Gastrocnemius medialis (tissue), 4 donors: ENCODE data around the gene CYTIP. TPM values are rescaled to one million over a fixed set of nuclear protein-coding genes. Genes with fewer than 3 reads are reported as not detected.

Source experiments
- ATAC-seq, 2 donors: fragments of 150-250 bp; one replicate each; pipeline ENCODE4 v1.9.1; 2016
- DNase-seq, 2 donors: peaks; one replicate each; pipeline ENCODE4 v3.0.0-alpha.2; 2019
- H3K27ac ChIP-seq, 4 donors: fragments of 200-600 bp; sonication (generic); 1 replicate in 1 of 4; 2 replicates in 3 of 4; pipeline ENCODE4 v1.5.1; 2016 to 2018; ENCODE audit warnings: mild to moderate bottlenecking in 2 of 4, moderate library complexity in 1 of 4
- H3K27me3 ChIP-seq, 3 donors: fragments of 200-600 bp; sonication (generic) in 2 of 3; 1 replicate in 1 of 3; 2 replicates in 2 of 3; pipeline versions ENCODE4 v1.5.1 to v1.6.0; 2016 to 2019; ENCODE audit warnings: mild to moderate bottlenecking in 1 of 3, moderate library complexity in 1 of 3
- H3K36me3 ChIP-seq, 2 donors: fragments of 200-600 bp; sonication (generic) in 1 of 2; one replicate each; pipeline ENCODE4 v1.5.1; 2017 to 2018
- H3K4me1 ChIP-seq, 2 donors: fragments of 200-600 bp; sonication (generic) in 1 of 2; one replicate each; pipeline ENCODE4 v1.5.1; 2016 to 2017; ENCODE audit warnings: mild to moderate bottlenecking in 2 of 2
- H3K4me3 ChIP-seq, 4 donors: fragments of 200-600 bp; sonication (generic) in 3 of 4; 1 replicate in 1 of 4; 2 replicates in 3 of 4; pipeline ENCODE4 v1.5.1; 2016 to 2019; ENCODE audit warnings: mild to moderate bottlenecking in 2 of 4
- H3K9me3 ChIP-seq, 3 donors: fragments of 200-600 bp; sonication (generic) in 2 of 3; 1 replicate in 1 of 3; 2 replicates in 2 of 3; pipeline ENCODE4 v1.5.1; 2016 to 2019
- POLR2A ChIP-seq, 2 donors: fragments of 450-650 bp; IDR thresholded peaks; one replicate each; pipeline ENCODE4 v1.6.1; 2017; ENCODE audit warnings: antibody characterized with exemption in 2 of 2, mild to moderate bottlenecking in 2 of 2, moderate library complexity in 2 of 2
- in situ Hi-C, 4 donors: fragments of 200-750 bp; cut with MboI; loops; one replicate each; pipeline versions ENCODE4 v1.15.0 to v1.8.0; 2017; ENCODE audit warnings: low sequenced_read_pairs in 4 of 4
- intact Hi-C: fragments of 100-400 bp; cut with DNase I; formaldehyde crosslinking; loops from one replicate; pipeline ENCODE4 v1.15.1; 2023; ENCODE audit warnings: low total_unique reads
- total RNA-seq, 4 donors: library from RNA; depleted of rRNA; stranded (reverse); fragments of >200 nt; gene quantifications; one replicate each; pipeline versions ENCODE4 v1.1.0 to v1.2.3, GENCODE V29; 2016
- TF ChIP-seq, protein P1 (sequence below), 5 experiments: fragments of 450-650 bp in 3 of 5; fragments of 200-600 bp in 2 of 5; sonication (generic) in 2 of 5; IDR thresholded peaks in 4 of 5; conservative IDR thresholded peaks in 1 of 5; 1 replicate in 4 of 5; 2 replicates in 1 of 5; pipeline ENCODE4 v1.5.1; 2016 to 2019; ENCODE audit warnings: antibody characterized with exemption in 5 of 5, mild to moderate bottlenecking in 3 of 5, moderate library complexity in 3 of 5

CYTIP gene
- total RNA-seq, 4 donors from 2014 or later: 0.19 to 1.9 (median 1.6) TPM

- Histone ChIP-seq H3K4me3 (no peak overlapping the region), H3K27me3 (no peaks in the 10 kb centered on the region), H3K4me1 (no peaks in the 10 kb centered on the region), H3K36me3 (no peaks in the 10 kb centered on the region), H3K27ac (no peak overlapping the region), H3K9me3 (no peaks in the 10 kb centered on the region)
- no peak for ATAC-seq
- intact Hi-C loops (no loop called here), in situ Hi-C loops (no loop called here)
- TF ChIP-seq, protein P1, sequence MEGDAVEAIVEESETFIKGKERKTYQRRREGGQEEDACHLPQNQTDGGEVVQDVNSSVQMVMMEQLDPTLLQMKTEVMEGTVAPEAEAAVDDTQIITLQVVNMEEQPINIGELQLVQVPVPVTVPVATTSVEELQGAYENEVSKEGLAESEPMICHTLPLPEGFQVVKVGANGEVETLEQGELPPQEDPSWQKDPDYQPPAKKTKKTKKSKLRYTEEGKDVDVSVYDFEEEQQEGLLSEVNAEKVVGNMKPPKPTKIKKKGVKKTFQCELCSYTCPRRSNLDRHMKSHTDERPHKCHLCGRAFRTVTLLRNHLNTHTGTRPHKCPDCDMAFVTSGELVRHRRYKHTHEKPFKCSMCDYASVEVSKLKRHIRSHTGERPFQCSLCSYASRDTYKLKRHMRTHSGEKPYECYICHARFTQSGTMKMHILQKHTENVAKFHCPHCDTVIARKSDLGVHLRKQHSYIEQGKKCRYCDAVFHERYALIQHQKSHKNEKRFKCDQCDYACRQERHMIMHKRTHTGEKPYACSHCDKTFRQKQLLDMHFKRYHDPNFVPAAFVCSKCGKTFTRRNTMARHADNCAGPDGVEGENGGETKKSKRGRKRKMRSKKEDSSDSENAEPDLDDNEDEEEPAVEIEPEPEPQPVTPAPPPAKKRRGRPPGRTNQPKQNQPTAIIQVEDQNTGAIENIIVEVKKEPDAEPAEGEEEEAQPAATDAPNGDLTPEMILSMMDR (IDR thresholded peaks at IDR 0.05 in 4 of 5, conservative IDR thresholded peaks at IDR 0.05 in 1 of 5): no peak
- no peak for TF ChIP-seq POLR2A (IDR thresholded peaks at IDR 0.05)
- DNase-seq: no peak
Measured at GRCh38 chr2:157439824-157440186, 4.1 kb downstream of the CYTIP start.

DNA sequence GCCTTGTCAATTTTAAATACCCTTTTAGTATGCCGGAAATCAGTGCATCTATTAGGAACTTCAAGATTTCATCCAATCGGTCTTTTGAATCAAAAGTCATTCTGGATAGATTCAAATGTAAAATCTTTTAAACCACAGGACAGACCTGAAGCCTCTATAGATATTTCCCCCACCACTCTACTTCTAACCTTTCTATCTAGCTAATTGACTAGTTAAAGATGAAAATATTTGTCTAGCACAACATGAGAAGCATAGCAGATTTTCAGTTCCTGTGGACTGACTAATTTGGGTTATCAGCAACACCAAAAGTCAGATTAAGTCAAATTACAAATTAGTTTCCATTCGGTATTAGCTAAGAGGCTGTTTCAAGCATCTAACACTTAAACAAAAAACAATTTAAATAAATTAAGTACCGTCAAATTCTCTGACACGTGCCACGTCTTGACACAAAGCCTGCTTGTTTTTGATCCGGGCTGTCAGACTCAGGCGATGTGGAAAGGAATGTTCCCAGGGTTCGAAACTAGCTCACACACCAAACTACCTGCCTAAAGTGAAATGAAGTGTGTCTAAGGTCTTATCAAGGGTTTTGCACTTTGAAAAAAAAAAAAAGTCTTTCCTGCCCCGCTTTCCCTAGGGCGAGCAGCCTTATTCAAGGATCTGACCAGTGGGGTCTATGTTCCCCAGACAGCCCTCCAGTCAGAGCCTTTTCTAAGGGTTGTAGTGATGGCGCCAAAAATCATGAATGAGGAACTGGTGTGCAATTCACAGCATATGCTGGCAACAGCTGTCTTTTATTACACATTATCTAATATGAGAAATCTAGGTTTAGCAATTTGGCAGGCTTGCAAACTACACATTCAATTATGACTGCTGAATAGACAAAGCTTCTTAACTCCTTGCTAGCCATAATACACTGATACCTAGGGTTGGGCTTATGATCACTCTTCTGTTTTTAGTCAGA, 4.7 kb downstream of the CYTIP start:
- intact Hi-C loops: no loop called here
- Histone ChIP-seq H3K4me3 (no peak overlapping the region), H3K27me3 (no peaks in the 10 kb centered on the region), H3K27ac (no peak overlapping the region), H3K4me1 (no peaks in the 10 kb centered on the region), H3K9me3 (no peaks in the 10 kb centered on the region), H3K36me3 (no peaks in the 10 kb centered on the region)
- in situ Hi-C loops: no loop called here
- TF ChIP-seq, protein P1 (IDR thresholded peaks at IDR 0.05 in 4 of 5, conservative IDR thresholded peaks at IDR 0.05 in 1 of 5): no peak
- TF ChIP-seq POLR2A (IDR thresholded peaks at IDR 0.05): no peak
- DNase-seq (no peak), ATAC-seq (no peak)

- in situ Hi-C loops (no loop called here), intact Hi-C loops (no loop called here)
- no peaks in the 10 kb centered on the region for H3K27me3 ChIP-seq
- ATAC-seq (no peak), DNase-seq (no peak)
- H3K9me3 ChIP-seq: no peaks in the 10 kb centered on the region
- H3K27ac ChIP-seq: no peak overlapping the region
- TF ChIP-seq, protein P1 (IDR thresholded peaks at IDR 0.05 in 4 of 5, conservative IDR thresholded peaks at IDR 0.05 in 1 of 5): no peak
- TF ChIP-seq POLR2A (IDR thresholded peaks at IDR 0.05): no peak
- H3K36me3 ChIP-seq: no peaks in the 10 kb centered on the region
- H3K4me3 ChIP-seq: no peak overlapping the region
- H3K4me1 ChIP-seq: no peaks in the 10 kb centered on the region
Measured at GRCh38 chr2:157433394-157433793, 10.5 kb downstream of the CYTIP start.

GRCh38 chr2:157432475-157433106, 11.3 kb downstream of the CYTIP start:
- DNase-seq: no peak
- Histone ChIP-seq H3K4me3 (no peak overlapping the region), H3K27me3 (no peaks in the 10 kb centered on the region), H3K36me3 (no peaks in the 10 kb centered on the region), H3K27ac (no peak overlapping the region), H3K9me3 (no peaks in the 10 kb centered on the region), H3K4me1 (no peaks in the 10 kb centered on the region)
- TF ChIP-seq POLR2A (IDR thresholded peaks at IDR 0.05): no peak
- TF ChIP-seq, protein P1 (IDR thresholded peaks at IDR 0.05 in 4 of 5, conservative IDR thresholded peaks at IDR 0.05 in 1 of 5): no peak
- intact Hi-C loops (no loop called here), in situ Hi-C loops (no loop called here)
- no peak for ATAC-seq
